HG02798 (cell line): ENCODE results near the gene SRI.
"Not testable (repeated sequence)": the region's sequence is repeated elsewhere in the genome, so short reads cannot be mapped to it uniquely, and the experiment has no call there.

ENCODE experiments used
- ATAC-seq: cut with Tn5 transposase; IDR thresholded peaks from one replicate; pipeline ENCODE4 v1.9.1; 2021; ENCODE audit warnings: mild to moderate bottlenecking; ENCODE audit not compliant: unreplicated experiment, poor library complexity

Gene SRI

GRCh38 chr7:88191911-88192310 lies 27.9 kb downstream of the SRI start:
- ATAC-seq = no peak

GRCh38 chr7:88185650-88186049 lies 34.2 kb downstream of the SRI start:
- ATAC-seq = no peak

GRCh38 chr7:88184848-88185304 lies 35.0 kb downstream of the SRI start:
- ATAC-seq = peak; percentile 97

GRCh38 chr7:88183051-88183450 lies 36.8 kb downstream of the SRI start:
- ATAC-seq = no peak

GRCh38 chr7:88176190-88176589 lies 43.6 kb downstream of the SRI start:
- ATAC-seq = no peak

GRCh38 chr7:88172842-88173241 lies 47.0 kb downstream of the SRI start:
- no peak for ATAC-seq

GRCh38 chr7:88169717-88170320 lies 50.0 kb downstream of the SRI start:
- ATAC-seq = peak; percentile 59

- ATAC-seq = no peak
These were observed 52.1 kb downstream of the SRI start for GRCh38 chr7:88167721-88168120.

GRCh38 chr7:88167223-88167622 lies 52.6 kb downstream of the SRI start:
- ATAC-seq = no peak

GRCh38 chr7:88165697-88166096 lies 54.1 kb downstream of the SRI start:
- no peak for ATAC-seq

GRCh38 chr7:88159741-88160140 lies 60.1 kb downstream of the SRI start:
- not testable (repeated sequence) for ATAC-seq

- ATAC-seq = no peak
These were observed 63.5 kb downstream of the SRI start for GRCh38 chr7:88156356-88156755.

GRCh38 chr7:88155756-88156155 lies 64.1 kb downstream of the SRI start:
- no peak for ATAC-seq
